LNCAP (cell line): ENCODE measurements around the gene KPNA5.

ENCODE experiments used
- CTCF ChIP-seq: fragments of 450-650 bp; IDR thresholded peaks from 2 replicates; pipeline ENCODE4 v1.5.1; 2017; ENCODE audit warnings: mild to moderate bottlenecking

KPNA5 gene

GRCh38 chr6:116764629-116764960 lies 83.6 kb downstream of the KPNA5 start:
- TF ChIP-seq CTCF = no peak

GRCh38 chr6:116764961-116765841 lies 84.2 kb downstream of the KPNA5 start, which contains the start of gene FAM162B:
Gene FAM162B, minus strand, starts transcription at chr6:116765719. Its CDS starts 143 bp downstream, at chr6:116765576.
- no peak for TF ChIP-seq CTCF

- no peak for TF ChIP-seq CTCF
Measured at GRCh38 chr6:116766506-116767176, 85.6 kb downstream of the KPNA5 start.

GRCh38 chr6:116767715-116768114 lies 86.7 kb downstream of the KPNA5 start:
- TF ChIP-seq CTCF = no peak

- no peak for TF ChIP-seq CTCF
Measured at GRCh38 chr6:116772450-116772849, 91.4 kb downstream of the KPNA5 start.

GRCh38 chr6:116773886-116774285 lies 92.9 kb downstream of the KPNA5 start:
- TF ChIP-seq CTCF = no peak

- TF ChIP-seq CTCF = peak; percentile 58; the same call in 1 of the 2 replicates
Measured at GRCh38 chr6:116779573-116780164, 98.7 kb downstream of the KPNA5 start.
